ENCODE results near the gene FCHO2. TPM values are rescaled to one million over a fixed set of nuclear protein-coding genes. Genes with fewer than 3 reads are reported as not detected.

The FCHO2 gene
- total RNA-seq = 10 to 100 TPM; 10.9 to 35.3 (median 19.3) TPM
- polyA plus RNA-seq = 1 to 10 TPM; 7.0 to 7.3 TPM
- long read RNA-seq, donor 1, partial matches to known transcripts = 3 of 5 reads
- long read RNA-seq, donor 1, other reads (novel, unspliced or antisense) = 2 of 5 reads
- long read RNA-seq, donor 2, partial matches to known transcripts = 5 of 8 reads
- long read RNA-seq, donor 2, other reads (novel, unspliced or antisense) = 3 of 8 reads
- long read RNA-seq, donor 3, partial matches to known transcripts = 2 of 4 reads
- long read RNA-seq, donor 3, other reads (novel, unspliced or antisense) = 2 of 4 reads

- DNase-seq = peak; percentile 98 to 100 (median 99)
- Histone ChIP-seq H3K4me3 (peak within 1 kb of the TSS; percentile 67 to 89 (median 83)), H3K27me3 (no peaks in the 10 kb centered on the region), H3K27ac (peak within 1 kb of the TSS; percentile 90 to 99 (median 96)), H3K4me1 (peaks cover 0 to 63% (median 25%) of the 10 kb centered on the region in 12 donors), H3K36me3 (no peaks in the 10 kb centered on the region), H3K9me3 (no peaks in the 10 kb centered on the region)
- ATAC-seq = peak; percentile 93 to 97 (median 96)
- peak in 1 of 2 donors; percentile 71 for TF ChIP-seq POLR2A (IDR thresholded peaks at IDR 0.05)
- TF ChIP-seq, protein P1, sequence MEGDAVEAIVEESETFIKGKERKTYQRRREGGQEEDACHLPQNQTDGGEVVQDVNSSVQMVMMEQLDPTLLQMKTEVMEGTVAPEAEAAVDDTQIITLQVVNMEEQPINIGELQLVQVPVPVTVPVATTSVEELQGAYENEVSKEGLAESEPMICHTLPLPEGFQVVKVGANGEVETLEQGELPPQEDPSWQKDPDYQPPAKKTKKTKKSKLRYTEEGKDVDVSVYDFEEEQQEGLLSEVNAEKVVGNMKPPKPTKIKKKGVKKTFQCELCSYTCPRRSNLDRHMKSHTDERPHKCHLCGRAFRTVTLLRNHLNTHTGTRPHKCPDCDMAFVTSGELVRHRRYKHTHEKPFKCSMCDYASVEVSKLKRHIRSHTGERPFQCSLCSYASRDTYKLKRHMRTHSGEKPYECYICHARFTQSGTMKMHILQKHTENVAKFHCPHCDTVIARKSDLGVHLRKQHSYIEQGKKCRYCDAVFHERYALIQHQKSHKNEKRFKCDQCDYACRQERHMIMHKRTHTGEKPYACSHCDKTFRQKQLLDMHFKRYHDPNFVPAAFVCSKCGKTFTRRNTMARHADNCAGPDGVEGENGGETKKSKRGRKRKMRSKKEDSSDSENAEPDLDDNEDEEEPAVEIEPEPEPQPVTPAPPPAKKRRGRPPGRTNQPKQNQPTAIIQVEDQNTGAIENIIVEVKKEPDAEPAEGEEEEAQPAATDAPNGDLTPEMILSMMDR (IDR thresholded peaks at IDR 0.05) = peak; percentile 77 to 95 (median 88)
- intact Hi-C loops (cut with DNase I) = loop anchor here in 2 of 10 donors (2.0 kb wide), 2 partner anchors 17 to 139 kb away; partner anchors contain the start of gene TNPO1 (in 1 of the 2)
- WGBS, 4 donors = 0 to 1% (median 0%) methylated on average over 47 to 64 of the region's 64 CpGs
These were observed at the start of gene FCHO2 for GRCh38 chr5:72955768-72956323. TSS of gene FCHO2 (plus strand) at chr5:72956041. CDS start at chr5:72956097, 56 bp downstream.

DNA sequence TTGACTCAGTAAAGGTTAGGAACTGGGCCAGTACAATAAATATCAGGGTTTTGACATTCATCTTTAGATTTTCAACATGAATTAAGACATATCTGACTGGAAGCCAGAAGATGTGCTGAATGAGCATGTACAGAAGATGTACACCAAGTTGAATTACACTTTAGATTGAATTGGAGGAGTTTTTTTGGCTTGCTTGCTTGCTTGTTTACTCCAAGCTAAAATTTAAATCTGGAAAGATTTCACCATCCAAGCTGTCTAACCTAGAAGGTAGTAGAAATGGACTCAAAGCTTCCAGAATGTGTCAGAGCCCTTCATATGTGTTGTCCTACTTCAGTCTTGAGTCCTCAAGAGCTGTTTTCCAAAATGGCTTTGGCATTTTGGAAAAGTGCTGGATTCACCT is 49.0 kb upstream of the FCHO2 start:
- Histone ChIP-seq H3K9me3 (no peaks in the 10 kb centered on the region), H3K27ac (no peak overlapping the region), H3K36me3 (peaks cover 0 to 100% (median 89%) of the 10 kb centered on the region in 9 donors), H3K27me3 (no peaks in the 10 kb centered on the region), H3K4me3 (no peak overlapping the region), H3K4me1 (no peaks in the 10 kb centered on the region)
- DNase-seq (no peak), ATAC-seq (no peak)
- no peak for TF ChIP-seq POLR2A (IDR thresholded peaks at IDR 0.05)
- TF ChIP-seq, protein P1 (IDR thresholded peaks at IDR 0.05) = no peak
- intact Hi-C loops (cut with DNase I) = loop anchor here in 1 of 10 donors (10.0 kb wide), 1 partner anchor 98 kb away; no protein-coding TSS in a partner anchor

DNA sequence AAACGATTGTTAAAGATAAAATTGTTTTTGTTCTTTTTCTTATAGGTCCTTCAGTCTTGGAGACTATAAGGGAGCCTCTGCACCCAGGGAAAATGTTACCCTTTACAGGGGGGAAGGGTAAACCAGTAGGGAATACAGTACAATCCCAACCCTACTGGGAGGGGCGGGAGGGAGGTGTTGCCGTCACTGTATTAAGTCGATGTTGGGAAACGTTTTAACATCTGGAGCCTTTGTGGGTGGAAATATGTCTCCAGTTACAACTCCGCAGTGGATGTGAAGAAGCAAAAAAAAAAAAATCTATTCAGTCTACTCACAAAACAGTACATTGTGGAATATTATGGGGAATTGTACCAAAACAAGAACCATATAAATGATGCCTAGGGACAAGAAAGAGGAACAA is 47.2 kb upstream of the FCHO2 start:
- Histone ChIP-seq H3K4me3 (no peak overlapping the region), H3K9me3 (no peaks in the 10 kb centered on the region), H3K36me3 (peaks cover 0 to 100% (median 75%) of the 10 kb centered on the region in 9 donors), H3K27me3 (no peaks in the 10 kb centered on the region), H3K27ac (no peak overlapping the region), H3K4me1 (no peaks in the 10 kb centered on the region)
- intact Hi-C loops (cut with DNase I) = loop anchor here in 1 of 10 donors (10.0 kb wide), 1 partner anchor 96 kb away; no protein-coding TSS in a partner anchor
- DNase-seq (no peak), ATAC-seq (no peak)
- 67 to 72% (median 69%) methylated on average over 6 of the region's 6 CpGs for WGBS, 4 donors
- TF ChIP-seq, protein P1 (IDR thresholded peaks at IDR 0.05) = no peak
- TF ChIP-seq POLR2A (IDR thresholded peaks at IDR 0.05) = no peak

DNA sequence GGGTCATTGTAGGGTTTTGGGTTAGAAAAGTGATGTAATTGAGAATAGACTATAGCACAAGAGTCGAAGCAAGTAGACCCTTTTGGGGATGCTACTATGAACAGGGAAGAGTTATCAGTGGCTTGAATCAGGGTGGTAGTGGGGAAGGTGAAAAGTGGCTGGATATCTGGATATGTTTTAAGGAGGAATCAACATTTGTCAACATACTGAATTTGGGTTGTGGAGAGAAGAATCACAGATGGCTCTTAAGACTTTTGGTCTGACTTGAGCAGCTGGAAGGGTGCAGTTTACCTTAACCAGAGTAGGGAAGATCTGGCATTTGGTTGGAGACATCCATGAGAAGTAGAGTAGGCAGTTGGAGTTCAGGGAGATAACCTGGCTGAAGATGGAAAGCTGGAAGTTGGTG is 38.5 kb upstream of the FCHO2 start:
- no peak for DNase-seq
- H3K4me3 ChIP-seq = no peak overlapping the region
- no peaks in the 10 kb centered on the region for H3K27me3 ChIP-seq
- WGBS, 4 donors = 83 to 93% (median 93%) methylated on average over 1 of the region's 1 CpG
- intact Hi-C loops (cut with DNase I) = no loop called here
- H3K4me1 ChIP-seq = peaks cover 0 to 3% (median 0%) of the 10 kb centered on the region in 12 donors
- TF ChIP-seq, protein P1 (IDR thresholded peaks at IDR 0.05) = no peak
- TF ChIP-seq POLR2A (IDR thresholded peaks at IDR 0.05) = no peak
- H3K27ac ChIP-seq = no peak overlapping the region
- H3K9me3 ChIP-seq = no peaks in the 10 kb centered on the region
- H3K36me3 ChIP-seq = peaks cover 0 to 16% (median 3%) of the 10 kb centered on the region in 9 donors
- ATAC-seq = no peak

Data from heart left ventricle (tissue), 16 donors.